HG03378 (cell line): ENCODE data around the gene PARD6B.
"Not testable (repeated sequence)": the region's sequence is repeated elsewhere in the genome, so short reads cannot be mapped to it uniquely, and the experiment has no call there.

Source experiments
- ATAC-seq: cut with Tn5 transposase; IDR thresholded peaks from one replicate; pipeline ENCODE4 v1.9.1; 2021; ENCODE audit warnings: mild to moderate bottlenecking, moderate library complexity; ENCODE audit not compliant: unreplicated experiment

PARD6B gene

GRCh38 chr20:50744143-50744792 is 12.9 kb downstream of the PARD6B start:
- ATAC-seq = no peak

GRCh38 chr20:50745634-50746137 is 14.3 kb downstream of the PARD6B start:
- ATAC-seq = no peak

DNA sequence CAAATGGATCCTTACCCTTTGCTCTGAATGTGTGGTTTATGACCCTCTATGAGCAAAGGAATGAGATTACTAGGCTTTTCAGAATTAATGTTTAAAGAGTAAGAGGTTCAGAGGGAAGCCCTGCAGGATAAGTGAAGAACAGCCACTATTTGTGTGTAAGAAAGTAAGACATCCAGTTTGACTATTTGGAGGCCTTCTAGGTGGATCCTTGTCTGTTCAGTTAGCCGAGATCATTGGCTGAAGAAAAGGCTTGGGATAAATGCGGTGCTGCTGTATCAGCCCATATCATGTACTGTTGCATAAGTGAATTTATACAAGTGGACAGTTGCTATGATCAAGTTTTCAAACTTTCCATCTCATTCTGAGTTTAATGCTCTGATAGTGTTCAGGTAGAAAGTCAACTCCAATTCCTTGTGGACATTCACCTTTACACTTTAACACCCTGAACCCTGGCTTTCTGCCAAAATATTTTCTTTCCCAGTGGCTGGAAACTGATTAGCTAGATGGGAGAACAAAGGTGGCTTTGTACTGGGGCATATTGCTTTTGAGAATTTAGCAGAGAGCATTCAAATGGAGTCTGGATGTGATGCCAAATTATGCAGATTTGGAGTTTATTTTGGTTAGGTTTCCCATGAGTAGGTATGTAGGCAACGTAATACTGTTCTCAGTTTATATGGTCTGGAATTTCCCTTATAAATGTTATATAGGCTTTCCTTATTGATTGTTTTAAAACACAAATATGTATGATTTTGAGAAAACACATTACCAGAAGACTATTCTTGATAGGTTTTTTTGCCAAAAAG is 15.0 kb downstream of the PARD6B start:
- no peak for ATAC-seq

- no peak for ATAC-seq
Measured at GRCh38 chr20:50747275-50747674, 15.9 kb downstream of the PARD6B start.

- no peak for ATAC-seq
Measured at GRCh38 chr20:50750145-50750671, 18.8 kb downstream of the PARD6B start.

GRCh38 chr20:50753152-50753551 is 21.8 kb downstream of the PARD6B start:
- ATAC-seq = no peak

DNA sequence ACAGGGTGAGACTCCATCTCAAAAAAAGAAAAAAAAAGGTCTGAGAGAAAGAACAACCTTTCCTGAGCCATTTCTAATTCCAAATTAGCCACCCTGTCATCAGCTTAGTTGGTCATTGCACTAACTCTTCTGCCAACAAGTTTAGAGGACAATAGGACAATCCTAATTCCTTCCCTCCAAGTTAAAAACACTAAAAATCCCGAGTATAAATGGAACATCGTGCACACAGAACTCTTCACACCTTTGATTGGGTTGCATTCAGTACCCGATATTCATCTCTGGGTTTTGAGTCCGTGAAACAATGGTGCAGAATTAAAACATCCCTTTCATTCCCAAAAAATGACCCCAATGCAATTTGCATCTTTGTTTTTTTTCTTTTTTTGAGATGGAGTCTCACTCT is 23.0 kb downstream of the PARD6B start:
- ATAC-seq = no peak

DNA sequence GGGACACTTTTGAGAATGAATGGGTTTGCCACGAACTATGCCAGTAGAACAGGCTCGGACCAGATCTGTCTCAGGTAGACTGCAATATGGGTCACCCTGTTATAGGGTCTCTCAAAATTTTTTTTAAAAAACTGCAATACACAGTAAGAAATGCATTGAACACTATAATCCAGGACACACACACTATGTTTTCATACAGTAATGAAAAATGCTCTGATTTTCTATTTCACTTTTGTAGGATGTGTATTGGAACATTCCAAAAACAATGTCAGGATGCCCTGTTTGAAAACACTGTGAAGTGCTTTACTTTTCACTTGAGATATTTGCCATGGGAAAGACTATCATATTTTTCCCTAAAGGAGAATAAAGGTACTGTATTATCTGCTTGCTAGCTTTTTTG is 25.1 kb downstream of the PARD6B start:
- ATAC-seq = no peak

GRCh38 chr20:50758469-50758868 is 27.1 kb downstream of the PARD6B start:
- no peak for ATAC-seq

- ATAC-seq = no peak
Measured at GRCh38 chr20:50758992-50759391, 27.6 kb downstream of the PARD6B start.

GRCh38 chr20:50759678-50760077 is 28.3 kb downstream of the PARD6B start:
- ATAC-seq = no peak

DNA sequence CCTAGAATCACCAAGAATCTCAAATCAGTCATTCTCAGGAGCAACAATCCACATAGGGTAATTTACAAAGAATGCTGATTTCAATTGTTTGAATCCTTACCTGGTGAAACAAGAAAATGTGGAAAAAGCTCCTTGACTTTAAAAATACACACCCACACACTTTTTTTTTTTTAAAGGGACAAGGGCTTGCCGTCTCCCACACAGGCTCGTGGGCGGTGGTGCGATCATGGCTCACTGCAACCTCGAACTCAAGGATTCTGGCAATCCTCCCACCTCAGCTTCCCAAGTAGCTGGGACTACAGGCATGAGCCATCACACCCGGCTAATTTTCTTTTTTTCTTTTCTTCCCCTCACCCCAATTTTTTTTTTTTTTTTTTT is 30.7 kb downstream of the PARD6B start:
- ATAC-seq = no peak

- no peak for ATAC-seq
Measured at GRCh38 chr20:50762435-50763220, 31.2 kb downstream of the PARD6B start.

DNA sequence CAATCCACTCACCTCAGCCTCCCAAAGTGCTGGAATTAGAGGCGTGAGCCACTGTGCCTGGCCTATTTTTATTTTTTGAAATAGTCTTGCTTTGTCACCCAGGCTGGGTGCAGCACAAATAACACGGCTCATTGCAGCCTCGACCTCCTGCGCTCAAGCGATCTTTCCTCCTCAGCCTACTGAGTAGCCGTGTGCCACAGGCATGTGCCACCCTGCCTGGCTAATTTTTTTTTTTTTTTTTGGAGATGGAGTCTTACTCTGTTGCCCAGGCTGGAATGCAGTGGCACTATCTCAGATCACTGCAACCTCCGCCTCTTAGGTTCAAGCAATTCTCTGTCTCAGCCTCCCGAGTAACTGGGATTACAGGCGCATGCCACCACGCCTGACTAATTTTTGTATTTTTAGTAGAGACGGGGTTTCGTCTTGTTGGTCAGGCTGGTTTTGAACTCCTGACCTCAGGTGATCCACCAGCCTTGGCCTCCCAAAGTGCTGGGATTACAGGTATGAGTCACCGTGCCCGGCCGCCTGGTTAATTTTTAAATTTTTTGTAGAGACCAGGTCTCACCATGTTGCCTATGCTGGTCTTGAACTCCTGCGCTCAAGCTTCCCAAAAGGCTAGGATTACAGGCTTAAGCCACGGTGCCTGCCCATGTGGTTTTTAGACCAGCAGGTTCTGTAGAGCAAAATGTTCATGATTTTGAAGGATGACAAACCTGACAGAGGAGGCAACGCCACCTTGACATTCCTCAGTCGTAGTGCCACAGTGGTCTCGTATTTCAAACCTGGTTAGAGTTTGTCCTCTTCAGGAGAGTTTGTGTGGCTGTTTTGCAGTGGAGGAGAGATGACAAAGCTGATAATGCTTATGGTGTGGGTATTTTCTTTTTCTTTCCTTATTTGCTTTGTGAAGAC is 32.4 kb downstream of the PARD6B start:
- not testable (repeated sequence) for ATAC-seq

- ATAC-seq = not testable (repeated sequence)
Measured at GRCh38 chr20:50765251-50765650, 33.9 kb downstream of the PARD6B start.

DNA sequence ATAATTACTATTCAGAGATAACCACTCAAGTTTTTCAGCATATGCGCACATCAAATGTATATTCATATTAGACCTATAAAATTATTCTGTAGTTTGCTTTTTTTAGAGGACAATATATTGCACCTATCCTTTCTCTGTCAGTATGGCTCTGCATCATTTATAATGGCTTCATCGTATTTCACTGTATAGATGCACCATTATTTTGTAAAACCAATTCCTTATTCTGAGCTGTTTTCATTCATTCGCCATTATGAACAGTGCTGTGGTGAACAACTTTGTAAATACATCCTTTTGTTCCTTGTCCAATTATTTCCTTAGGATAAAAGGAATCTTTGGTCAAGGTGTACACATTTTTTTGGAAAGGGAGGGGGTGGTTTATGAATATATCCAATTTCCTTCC is 34.3 kb downstream of the PARD6B start:
- no peak for ATAC-seq

DNA sequence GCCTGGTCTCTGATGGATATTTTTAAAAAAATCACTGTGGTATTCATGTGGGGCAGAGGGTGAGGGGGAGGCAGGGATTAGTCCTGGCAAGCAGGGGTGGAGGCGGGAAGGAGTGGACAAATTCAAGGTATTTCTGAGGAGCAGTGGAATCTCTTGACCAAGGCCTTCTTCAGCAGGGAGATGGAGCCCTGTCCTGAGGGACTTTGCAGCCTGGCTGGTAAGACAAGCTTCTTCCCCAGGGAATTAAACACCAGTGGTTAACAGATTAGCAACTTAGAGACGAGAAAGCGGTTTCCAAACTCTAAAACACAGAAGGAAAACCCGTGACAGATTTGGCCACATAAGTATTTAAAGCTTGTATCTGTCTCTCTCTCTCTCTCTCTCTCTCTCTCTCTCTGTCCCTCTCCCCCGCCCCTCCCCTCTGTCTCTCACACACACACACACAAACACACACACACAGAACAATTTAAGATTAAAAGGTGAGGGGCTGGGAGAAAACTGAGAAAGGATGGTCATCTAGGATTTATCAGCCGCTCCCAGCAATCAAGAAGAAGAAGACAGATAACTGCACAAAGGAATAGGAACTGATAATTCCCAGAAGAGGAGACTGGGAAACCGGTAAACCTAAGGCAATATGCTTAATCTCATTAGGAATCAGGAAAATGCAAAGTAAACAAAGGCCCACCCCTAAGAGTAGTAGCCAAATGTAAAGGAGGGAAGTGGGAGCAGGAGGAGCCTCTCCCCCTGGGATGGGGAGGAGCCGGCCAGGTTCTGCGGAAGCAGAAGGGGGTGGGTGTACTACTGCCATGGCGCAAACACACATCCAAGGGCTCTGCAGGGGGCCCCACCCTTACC is 35.8 kb downstream of the PARD6B start:
- ATAC-seq = not testable (repeated sequence)

DNA sequence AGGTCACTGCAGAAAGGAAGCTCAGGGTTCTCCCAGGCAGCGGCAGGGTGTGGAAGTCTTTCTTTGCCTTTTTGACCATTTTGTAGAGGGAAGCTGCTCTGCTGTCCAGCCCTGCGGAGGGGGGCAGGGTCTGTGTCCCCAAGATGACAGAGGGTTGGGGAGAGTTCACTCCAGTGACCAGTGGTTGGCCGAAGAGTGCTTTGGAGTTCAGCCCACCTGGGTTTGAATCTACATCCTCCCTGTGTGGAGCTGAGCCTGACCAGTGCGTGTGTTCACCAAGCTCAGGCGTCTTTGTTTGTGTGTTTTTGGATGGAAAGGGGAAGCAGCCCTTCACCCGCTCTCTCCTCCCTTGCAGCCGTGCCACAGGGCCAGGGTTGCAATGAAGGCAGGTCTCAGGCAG is 37.6 kb downstream of the PARD6B start:
- not testable (repeated sequence) for ATAC-seq

- ATAC-seq = not testable (repeated sequence)
Measured at GRCh38 chr20:50769551-50770085, 38.2 kb downstream of the PARD6B start.
